Neural cell (in vitro differentiated cells): ENCODE data around the gene PRKCSH. TPM values are rescaled to one million over a fixed set of nuclear protein-coding genes. Genes with fewer than 3 reads are reported as not detected.

ENCODE experiments used
- H2AFZ ChIP-seq: fragments of 200-600, 300-800 bp; sonication (generic), shearing (Covaris generic); 2 replicates; pipeline ENCODE4 v1.6.0; 2014; ENCODE audit warnings: low read depth, mild to moderate bottlenecking, antibody characterized with exemption, low read length, moderate library complexity
- H3F3A ChIP-seq: fragments of 200-600 bp; shearing (Covaris generic); 2 replicates; pipeline ENCODE4 v1.6.1; 2016; ENCODE audit warnings: mild to moderate bottlenecking, moderate library complexity, mixed read lengths, antibody characterized with exemption, low read length; ENCODE audit not compliant: insufficient read depth, poor library complexity, severe bottlenecking
- H3K27ac ChIP-seq: fragments of 200-600, 300-800 bp; sonication (generic), shearing (Covaris generic); 2 replicates; pipeline ENCODE4 v1.5.1; 2014; ENCODE audit warnings: mild to moderate bottlenecking, low read length, moderate library complexity
- H3K27me3 ChIP-seq: fragments of 300-800, 200-600 bp; sonication (generic), shearing (Covaris generic); 2 replicates; pipeline ENCODE4 v1.6.0; 2014; ENCODE audit warnings: mild to moderate bottlenecking, low read depth, low read length, moderate library complexity; ENCODE audit not compliant: insufficient read depth
- H3K36me3 ChIP-seq: fragments of 300-800, 200-600 bp; sonication (generic), shearing (Covaris generic); 2 replicates; pipeline ENCODE4 v1.5.1; 2014; ENCODE audit warnings: mild to moderate bottlenecking, antibody characterized with exemption, low read length, moderate library complexity; ENCODE audit not compliant: insufficient read depth
- H3K4me2 ChIP-seq: fragments of 300-800, 200-600 bp; sonication (generic), shearing (Covaris generic); 2 replicates; pipeline ENCODE4 v1.6.0; 2014; ENCODE audit warnings: mild to moderate bottlenecking, low read length
- H3K4me3 ChIP-seq: fragments of 300-800, 200-600 bp; sonication (generic), shearing (Covaris generic); 2 replicates; pipeline ENCODE4 v1.5.1; 2014; ENCODE audit warnings: mild to moderate bottlenecking, low read length, moderate library complexity
- H3K79me2 ChIP-seq: fragments of 200-600 bp; shearing (Covaris generic); replicated peaks from 2 replicates; pipeline ENCODE4 v1.6.0; 2014; ENCODE audit warnings: mild to moderate bottlenecking, low read length, moderate library complexity; ENCODE audit not compliant: insufficient read depth
- H3K9ac ChIP-seq: fragments of 300-800, 200-600 bp; sonication (generic), shearing (Covaris generic); 2 replicates; pipeline ENCODE4 v1.6.1; 2016; ENCODE audit warnings: mild to moderate bottlenecking, low read length, mixed read lengths
- H3K9me2 ChIP-seq: fragments of 200-600 bp; shearing (Covaris generic); 2 replicates; pipeline ENCODE4 v1.6.1; 2016; ENCODE audit warnings: mild to moderate bottlenecking, low read length, mixed read lengths; ENCODE audit not compliant: insufficient read depth
- H3K9me3 ChIP-seq: fragments of 200-600, 300-800 bp; sonication (generic), shearing (Covaris generic); 2 replicates; pipeline ENCODE4 v1.6.1; 2016; ENCODE audit warnings: mild to moderate bottlenecking, mixed run types, low read length, moderate library complexity, mixed read lengths
- H4K20me1 ChIP-seq: fragments of 200-600 bp; shearing (Covaris generic); 2 replicates; pipeline ENCODE4 v1.6.1; 2016; ENCODE audit warnings: mild to moderate bottlenecking, mixed run types; ENCODE audit not compliant: insufficient read depth
- EP300 ChIP-seq: fragments of 450-650 bp; conservative IDR thresholded peaks from 2 replicates; pipeline ENCODE4 v1.6.1; 2014; ENCODE audit warnings: antibody characterized with exemption, mild to moderate bottlenecking, moderate library complexity; ENCODE audit not compliant: poor library complexity, severe bottlenecking
- EZH2 ChIP-seq: fragments of 200-600, 300-800 bp; shearing (Covaris generic), sonication (generic); IDR thresholded peaks from 2 replicates; pipeline ENCODE4 v1.6.1; 2014; ENCODE audit warnings: antibody characterized with exemption, low read length, borderline replicate concordance, mild to moderate bottlenecking; ENCODE audit not compliant: insufficient read depth, poor library complexity, severe bottlenecking
- MXI1 ChIP-seq: fragments of 450-650 bp; conservative IDR thresholded peaks from 2 replicates; pipeline ENCODE4 v1.6.1; 2014; ENCODE audit warnings: antibody characterized with exemption, mild to moderate bottlenecking; ENCODE audit not compliant: poor library complexity, severe bottlenecking
- POLR2AphosphoS5 ChIP-seq: IDR thresholded peaks from 2 replicates; pipeline ENCODE4 v1.6.1; 2012
- RAD21 ChIP-seq: fragments of 450-650 bp; conservative IDR thresholded peaks from 2 replicates; pipeline ENCODE4 v1.6.1; 2014; ENCODE audit warnings: antibody characterized with exemption, mild to moderate bottlenecking, moderate library complexity
- SMC3 ChIP-seq: fragments of 450-650 bp; conservative IDR thresholded peaks from 2 replicates; pipeline ENCODE4 v1.6.1; 2014; ENCODE audit warnings: antibody characterized with exemption, mild to moderate bottlenecking, moderate library complexity; ENCODE audit not compliant: poor library complexity
- TAF1 ChIP-seq: IDR thresholded peaks from 2 replicates; pipeline ENCODE4 v1.6.1; 2012; ENCODE audit warnings: low read depth
- polyA plus RNA-seq: library from polyadenylated mRNA; depleted of rRNA; stranded (reverse); fragments of >200 nt; gene quantifications from 2 replicates; pipeline ENCODE4 v1.2.3, GENCODE V29; 2014
- TF ChIP-seq, protein P1 (sequence below): IDR thresholded peaks from 2 replicates; pipeline ENCODE4 v1.6.1; 2012; ENCODE audit warnings: borderline replicate concordance
- TF ChIP-seq, protein P2 (sequence below): fragments of 450-650 bp; IDR thresholded peaks from 2 replicates; pipeline ENCODE4 v1.5.1; 2014; ENCODE audit warnings: antibody characterized with exemption, mild to moderate bottlenecking, moderate library complexity; ENCODE audit not compliant: poor library complexity, severe bottlenecking

Gene PRKCSH
- polyA plus RNA-seq, 1 donor from 2014 or later = 29.6 TPM

DNA sequence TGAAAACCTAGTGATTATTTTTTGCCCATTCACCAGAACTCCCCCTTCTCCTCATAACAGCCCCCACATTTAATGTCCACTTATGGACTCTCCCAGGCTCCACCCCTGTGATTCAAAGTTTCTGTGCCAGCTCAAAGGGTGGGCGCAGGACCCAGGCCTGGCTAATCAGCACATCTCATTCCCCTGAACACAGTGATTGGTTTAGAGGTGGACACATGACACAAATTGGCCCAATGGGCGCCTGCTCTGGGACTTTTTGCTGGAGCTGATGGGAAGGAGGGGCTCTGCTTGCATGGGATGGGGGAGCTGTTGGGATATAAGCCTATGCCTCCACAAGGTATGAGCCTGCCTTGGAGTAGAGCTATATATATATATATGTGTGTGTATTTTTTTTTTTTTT lies 45.1 kb upstream of the PRKCSH start:
- Histone ChIP-seq H2AFZ (no peak overlapping the region), H3K9me3 (no peaks in the 10 kb centered on the region), H3F3A (no peaks in the 10 kb centered on the region), H3K27ac (no peak overlapping the region), H3K4me2 (no peak overlapping the region), H3K4me3 (no peak overlapping the region), H3K9ac (no peak overlapping the region), H4K20me1 (no peaks in the 10 kb centered on the region), H3K9me2 (no peaks in the 10 kb centered on the region), H3K36me3 (no peaks in the 10 kb centered on the region), H3K27me3 (no peaks in the 10 kb centered on the region), H3K79me2 (no peaks in the 10 kb centered on the region)
- TF ChIP-seq EP300 (no peak), TAF1 (no peak), EZH2 (no peak), SMC3 (no peak), MXI1 (no peak), RAD21 (no peak), POLR2AphosphoS5 (no peak)
- TF ChIP-seq, protein P1, sequence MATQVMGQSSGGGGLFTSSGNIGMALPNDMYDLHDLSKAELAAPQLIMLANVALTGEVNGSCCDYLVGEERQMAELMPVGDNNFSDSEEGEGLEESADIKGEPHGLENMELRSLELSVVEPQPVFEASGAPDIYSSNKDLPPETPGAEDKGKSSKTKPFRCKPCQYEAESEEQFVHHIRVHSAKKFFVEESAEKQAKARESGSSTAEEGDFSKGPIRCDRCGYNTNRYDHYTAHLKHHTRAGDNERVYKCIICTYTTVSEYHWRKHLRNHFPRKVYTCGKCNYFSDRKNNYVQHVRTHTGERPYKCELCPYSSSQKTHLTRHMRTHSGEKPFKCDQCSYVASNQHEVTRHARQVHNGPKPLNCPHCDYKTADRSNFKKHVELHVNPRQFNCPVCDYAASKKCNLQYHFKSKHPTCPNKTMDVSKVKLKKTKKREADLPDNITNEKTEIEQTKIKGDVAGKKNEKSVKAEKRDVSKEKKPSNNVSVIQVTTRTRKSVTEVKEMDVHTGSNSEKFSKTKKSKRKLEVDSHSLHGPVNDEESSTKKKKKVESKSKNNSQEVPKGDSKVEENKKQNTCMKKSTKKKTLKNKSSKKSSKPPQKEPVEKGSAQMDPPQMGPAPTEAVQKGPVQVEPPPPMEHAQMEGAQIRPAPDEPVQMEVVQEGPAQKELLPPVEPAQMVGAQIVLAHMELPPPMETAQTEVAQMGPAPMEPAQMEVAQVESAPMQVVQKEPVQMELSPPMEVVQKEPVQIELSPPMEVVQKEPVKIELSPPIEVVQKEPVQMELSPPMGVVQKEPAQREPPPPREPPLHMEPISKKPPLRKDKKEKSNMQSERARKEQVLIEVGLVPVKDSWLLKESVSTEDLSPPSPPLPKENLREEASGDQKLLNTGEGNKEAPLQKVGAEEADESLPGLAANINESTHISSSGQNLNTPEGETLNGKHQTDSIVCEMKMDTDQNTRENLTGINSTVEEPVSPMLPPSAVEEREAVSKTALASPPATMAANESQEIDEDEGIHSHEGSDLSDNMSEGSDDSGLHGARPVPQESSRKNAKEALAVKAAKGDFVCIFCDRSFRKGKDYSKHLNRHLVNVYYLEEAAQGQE = no peak
- TF ChIP-seq, protein P2, sequence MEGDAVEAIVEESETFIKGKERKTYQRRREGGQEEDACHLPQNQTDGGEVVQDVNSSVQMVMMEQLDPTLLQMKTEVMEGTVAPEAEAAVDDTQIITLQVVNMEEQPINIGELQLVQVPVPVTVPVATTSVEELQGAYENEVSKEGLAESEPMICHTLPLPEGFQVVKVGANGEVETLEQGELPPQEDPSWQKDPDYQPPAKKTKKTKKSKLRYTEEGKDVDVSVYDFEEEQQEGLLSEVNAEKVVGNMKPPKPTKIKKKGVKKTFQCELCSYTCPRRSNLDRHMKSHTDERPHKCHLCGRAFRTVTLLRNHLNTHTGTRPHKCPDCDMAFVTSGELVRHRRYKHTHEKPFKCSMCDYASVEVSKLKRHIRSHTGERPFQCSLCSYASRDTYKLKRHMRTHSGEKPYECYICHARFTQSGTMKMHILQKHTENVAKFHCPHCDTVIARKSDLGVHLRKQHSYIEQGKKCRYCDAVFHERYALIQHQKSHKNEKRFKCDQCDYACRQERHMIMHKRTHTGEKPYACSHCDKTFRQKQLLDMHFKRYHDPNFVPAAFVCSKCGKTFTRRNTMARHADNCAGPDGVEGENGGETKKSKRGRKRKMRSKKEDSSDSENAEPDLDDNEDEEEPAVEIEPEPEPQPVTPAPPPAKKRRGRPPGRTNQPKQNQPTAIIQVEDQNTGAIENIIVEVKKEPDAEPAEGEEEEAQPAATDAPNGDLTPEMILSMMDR = no peak

DNA sequence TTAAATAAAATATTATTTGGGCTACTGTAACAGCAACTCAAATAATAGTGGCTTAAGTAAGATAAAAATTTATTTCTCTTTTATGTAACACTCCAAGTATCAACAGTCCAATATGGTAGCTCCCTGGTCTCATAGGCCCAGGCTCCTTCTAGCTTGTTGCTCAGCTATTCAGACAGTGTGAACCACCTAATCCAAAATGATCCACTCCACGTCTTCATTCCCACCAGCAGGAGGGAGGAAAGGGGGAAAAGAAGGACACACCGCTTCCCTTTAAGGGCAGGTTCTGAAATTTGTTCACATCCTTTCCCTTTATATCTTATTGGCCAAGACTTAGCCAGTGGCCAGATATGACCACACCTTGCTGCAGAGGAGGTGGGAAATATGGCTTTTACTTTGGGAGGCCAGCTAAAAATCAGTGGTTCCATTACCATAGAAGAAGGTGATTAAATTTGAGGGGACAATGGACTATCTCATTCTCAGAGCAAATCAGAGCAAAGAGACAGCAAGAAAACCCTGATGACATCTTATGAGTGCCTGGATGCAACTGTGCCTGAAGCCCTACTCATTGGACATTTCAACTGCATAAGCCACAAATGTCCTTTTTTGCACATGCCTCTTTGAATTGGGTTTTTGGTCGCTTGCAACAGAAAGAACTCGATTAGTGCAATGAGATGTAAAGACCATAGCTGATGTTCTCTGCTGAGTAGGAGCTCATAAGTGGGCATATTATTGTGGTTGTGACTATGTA lies 44.3 kb upstream of the PRKCSH start:
- H2AFZ ChIP-seq = no peak overlapping the region
- no peak overlapping the region for H3K4me2 ChIP-seq
- H3K9me2 ChIP-seq = no peaks in the 10 kb centered on the region
- no peaks in the 10 kb centered on the region for H3F3A ChIP-seq
- no peaks in the 10 kb centered on the region for H3K36me3 ChIP-seq
- no peak overlapping the region for H3K4me3 ChIP-seq
- TF ChIP-seq, protein P1 = no peak
- TF ChIP-seq RAD21 (no peak), TAF1 (no peak), SMC3 (no peak), EP300 (no peak), POLR2AphosphoS5 (no peak), EZH2 (no peak), MXI1 (no peak)
- TF ChIP-seq, protein P2 = no peak
- no peak overlapping the region for H3K27ac ChIP-seq
- no peak overlapping the region for H3K9ac ChIP-seq
- no peaks in the 10 kb centered on the region for H3K27me3 ChIP-seq
- H3K79me2 ChIP-seq = no peaks in the 10 kb centered on the region
- H3K9me3 ChIP-seq = no peaks in the 10 kb centered on the region
- no peaks in the 10 kb centered on the region for H4K20me1 ChIP-seq
